Nucleus accumbens (tissue), 56 donors: Measurements from ENCODE around the gene KDM2A.

Source experiments
- DNase-seq, 56 donors: peaks; one replicate each; lab custom pipeline; 2025; lab: John Stamatoyannopoulos, UW

The KDM2A gene

GRCh38 chr11:67118801-67119584, at the start of gene KDM2A:
Gene KDM2A (plus strand): TSS chr11:67119263. CDS start chr11:67121317, 2,054 bp downstream.
- DNase-seq = peak; percentile 69 to 100 (median 98)

GRCh38 chr11:67071420-67072284, 47.4 kb upstream of the KDM2A start:
- peak in 41 of 56 donors; percentile 7 to 73 (median 30) for DNase-seq

DNA sequence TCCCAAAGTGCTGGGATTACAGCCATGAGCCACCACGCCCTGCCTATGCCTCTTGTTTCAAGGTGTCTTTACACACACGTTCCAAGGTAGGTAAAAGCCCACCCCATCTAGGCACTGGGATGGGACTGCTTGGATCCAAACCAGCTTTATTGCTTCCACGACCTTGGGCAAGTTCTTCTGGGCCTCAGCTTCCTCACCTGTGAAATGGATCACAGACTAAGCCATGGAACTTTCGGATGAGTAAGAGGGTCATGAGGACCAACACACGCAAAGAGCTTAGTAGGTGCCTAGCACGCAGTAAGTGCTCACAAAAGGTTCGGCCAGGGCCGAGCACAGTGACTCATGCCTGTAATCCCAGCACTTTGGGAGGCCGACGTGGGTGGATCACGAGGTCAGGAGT, 46.8 kb upstream of the KDM2A start:
- no peak for DNase-seq

DNA sequence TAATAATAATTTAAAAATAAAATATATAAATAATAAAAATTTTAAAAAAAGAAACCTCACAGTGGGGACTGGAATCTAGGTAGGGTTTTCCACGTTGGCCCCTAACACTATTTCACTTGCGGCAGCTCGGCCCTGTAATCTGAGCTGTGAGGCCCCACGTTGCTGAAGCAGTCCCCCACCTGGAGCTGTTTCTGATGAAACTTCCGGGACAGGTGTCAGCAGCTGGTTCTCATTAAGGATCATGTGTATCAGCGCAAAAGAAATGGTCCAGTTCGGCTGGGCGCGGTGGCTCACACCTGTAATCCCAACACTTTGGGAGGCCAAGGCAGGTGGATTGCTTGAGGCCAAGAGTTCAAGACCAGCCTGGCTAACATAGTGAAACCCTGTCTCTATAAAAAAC, 45.2 kb upstream of the KDM2A start:
- DNase-seq = no peak

GRCh38 chr11:67076202-67076601, 42.9 kb upstream of the KDM2A start:
- DNase-seq = no peak

DNA sequence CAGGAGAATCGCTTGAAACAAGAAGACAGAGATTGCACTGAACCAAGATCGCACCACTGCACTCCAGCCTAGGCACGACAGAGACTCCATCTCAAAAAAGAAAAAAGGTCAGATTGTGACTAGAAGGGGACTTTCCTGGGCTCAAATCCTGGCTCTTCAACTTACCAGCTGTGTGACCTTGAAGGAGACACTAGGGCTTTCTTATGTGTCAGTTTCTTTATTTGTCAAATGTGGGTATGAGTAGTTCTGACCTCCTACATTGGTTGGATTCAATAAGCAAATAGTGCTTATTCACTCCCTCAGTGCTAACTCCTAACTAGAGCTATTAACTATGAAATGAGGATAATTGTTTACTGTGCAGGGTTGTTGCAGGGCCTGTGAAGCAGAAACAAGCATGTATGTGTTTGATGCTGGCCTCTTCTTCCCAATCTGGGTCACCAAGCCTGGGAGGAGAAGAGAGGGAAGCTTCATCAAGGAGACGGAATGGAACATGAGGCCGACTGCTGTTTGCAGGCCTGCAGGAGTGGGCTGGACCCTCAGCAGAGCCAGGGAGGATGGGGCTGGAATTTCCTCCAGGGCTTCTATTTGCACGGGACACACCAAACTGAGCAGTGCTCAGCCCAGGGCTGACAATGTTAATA, 39.9 kb upstream of the KDM2A start:
- no peak for DNase-seq

DNA sequence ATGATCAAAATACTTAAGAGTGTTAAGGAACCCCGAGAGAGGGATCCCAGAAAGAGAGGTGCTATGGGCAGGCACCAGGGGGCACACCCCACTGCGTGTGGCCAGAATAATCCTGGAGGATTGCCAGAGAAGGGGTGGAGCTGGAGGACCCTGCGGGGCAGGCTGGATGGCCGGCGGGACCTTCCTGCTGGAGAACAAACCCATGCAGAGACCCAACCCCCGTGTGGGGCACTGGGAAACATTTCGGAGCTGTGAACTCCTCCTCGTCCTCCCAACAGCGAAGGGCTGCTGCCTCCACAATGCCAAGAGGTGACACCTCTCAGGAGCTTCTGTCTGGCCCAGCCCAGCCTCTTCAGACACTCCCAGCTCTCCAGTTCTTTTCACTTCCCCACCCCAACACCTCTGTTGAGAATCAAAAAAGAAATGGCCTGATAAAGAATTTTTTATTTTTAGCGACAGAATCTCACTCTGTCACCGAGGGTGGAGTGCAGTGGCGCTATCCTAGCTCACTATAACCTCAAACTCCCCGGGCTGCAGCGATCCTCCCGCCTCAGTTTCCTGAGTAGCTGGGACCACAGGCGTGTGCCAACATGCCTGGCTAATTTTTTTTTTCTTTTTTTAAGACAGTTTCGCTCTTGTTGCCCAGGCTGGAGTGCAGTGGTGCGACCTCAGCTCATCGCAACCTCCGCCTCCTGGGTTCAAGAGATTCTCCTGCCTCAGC, 36.8 kb upstream of the KDM2A start:
- peak in 1 of 56 donors; percentile 3 for DNase-seq

- no peak for DNase-seq
Observed at GRCh38 chr11:67083786-67084366, 35.2 kb upstream of the KDM2A start.

DNA sequence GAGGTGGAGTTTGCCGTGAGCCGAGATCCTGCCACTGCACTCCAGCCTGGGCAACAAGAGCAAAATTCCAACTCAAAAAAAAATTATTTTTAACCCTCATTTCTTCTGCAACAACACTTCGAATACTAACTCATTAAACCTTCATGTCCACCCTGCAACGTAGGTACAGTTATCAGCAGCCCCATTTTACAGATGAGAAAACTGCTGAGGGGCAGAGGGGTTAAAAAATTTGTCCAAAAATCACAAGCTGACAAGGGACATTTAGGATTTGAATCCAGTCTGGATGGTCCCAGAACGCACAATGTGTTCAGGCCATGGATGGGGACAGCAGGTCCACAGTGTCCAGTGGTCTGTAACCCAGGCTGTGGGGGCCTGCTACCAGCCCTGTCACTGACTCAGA, 33.4 kb upstream of the KDM2A start:
- no peak for DNase-seq

DNA sequence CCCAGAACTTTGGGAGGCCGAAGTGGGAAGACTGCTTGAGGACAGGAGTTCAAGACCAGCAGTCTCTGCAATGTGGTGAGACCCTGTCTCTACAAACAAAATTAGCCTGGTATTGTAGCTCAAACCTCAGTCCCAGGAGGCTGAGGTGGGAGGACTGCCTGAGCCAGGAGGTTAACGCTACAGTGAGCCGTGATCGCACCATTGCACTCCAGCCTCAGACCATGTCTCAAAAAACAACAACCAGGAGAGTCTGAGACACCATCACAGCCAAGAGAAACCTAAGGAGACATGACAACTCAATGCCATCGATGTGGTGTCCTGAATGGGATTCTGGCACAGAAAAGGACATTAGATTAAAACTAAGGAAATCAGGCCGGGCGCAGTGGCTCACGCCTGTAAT, 28.3 kb upstream of the KDM2A start:
- DNase-seq = no peak

GRCh38 chr11:67095214-67095507, 23.9 kb upstream of the KDM2A start:
- DNase-seq = no peak

GRCh38 chr11:67098799-67099429, 20.1 kb upstream of the KDM2A start:
- DNase-seq = no peak

DNA sequence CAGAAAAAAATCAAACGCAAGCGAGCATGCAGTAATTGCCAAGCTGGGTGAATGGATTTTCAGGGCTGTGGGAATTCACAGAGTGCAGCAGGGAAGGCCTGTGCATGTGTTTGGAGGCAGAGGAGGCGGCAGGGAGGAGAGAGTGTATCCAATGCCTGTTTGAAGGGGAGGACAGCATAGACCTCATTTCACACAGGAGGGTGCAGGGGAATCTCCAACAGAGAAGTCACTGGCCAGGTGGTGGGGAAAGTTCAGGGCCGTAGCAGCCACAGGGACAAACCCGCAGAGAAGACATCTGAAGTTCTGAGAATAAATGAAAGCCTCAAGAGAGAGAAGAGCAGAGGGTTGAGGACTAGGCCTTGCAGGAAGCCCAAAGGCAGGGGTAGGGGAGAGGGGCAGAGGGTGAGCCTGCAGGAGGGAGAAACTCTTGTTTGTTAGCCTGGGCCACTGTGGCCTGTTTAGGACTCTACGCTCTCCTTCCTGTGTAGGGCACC, 19.2 kb upstream of the KDM2A start:
- DNase-seq = no peak

DNA sequence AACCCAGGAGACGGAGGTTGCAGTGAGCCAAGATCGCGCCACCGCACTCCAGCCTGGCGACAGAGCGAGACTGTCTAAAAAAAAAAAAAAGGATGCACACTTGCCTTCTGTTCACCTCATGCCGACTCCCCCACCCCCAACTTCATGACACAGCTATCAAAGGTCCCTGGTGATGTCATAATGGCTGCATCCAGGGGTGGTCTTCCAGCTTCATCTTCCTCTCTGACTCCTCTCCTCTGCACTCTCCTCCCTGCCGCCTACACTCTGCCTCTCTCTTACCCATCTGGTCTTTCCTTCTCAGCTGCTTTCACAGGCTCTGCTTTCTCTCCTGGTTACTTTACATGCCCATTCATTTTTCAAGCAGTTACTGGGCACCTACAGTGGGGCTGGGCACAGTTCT, 16.4 kb upstream of the KDM2A start:
- no peak for DNase-seq

DNA sequence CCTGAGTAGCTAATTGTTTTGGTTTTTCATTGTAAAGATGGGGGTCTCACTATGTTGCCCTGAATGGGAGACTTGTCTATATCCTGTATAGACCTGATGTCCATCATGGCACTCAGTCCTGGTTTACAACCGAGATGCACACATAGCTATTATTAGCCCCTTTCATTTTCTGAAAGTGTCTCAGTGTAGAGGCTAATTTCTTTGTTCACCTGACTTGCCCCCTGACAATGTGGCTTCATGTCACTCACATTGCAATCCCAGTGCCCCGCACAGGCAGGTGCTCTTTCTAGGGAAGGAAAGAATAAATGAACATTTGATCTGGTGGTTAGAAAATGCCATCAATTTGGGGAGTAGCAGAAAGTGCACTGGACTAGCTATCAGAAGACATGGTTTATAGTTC, 13.1 kb upstream of the KDM2A start:
- no peak for DNase-seq

DNA sequence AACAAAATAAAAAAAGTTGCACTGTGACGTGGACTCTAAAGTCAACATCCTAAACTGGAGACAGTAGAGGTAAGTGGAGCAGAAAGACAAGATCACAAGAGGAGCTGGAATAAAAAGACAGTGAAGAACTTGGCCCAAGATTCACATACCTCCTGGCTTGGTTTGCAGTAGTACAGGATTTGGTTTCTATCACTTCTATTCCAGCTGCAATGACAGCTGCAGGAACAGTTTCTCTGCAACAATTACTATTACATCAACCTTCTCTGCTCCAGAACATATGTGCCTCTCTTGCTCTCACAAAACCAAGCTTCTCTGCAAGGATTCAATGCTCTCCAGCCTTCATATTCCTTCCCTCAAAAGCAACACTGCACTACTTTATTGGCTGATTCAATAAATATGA, 7.8 kb upstream of the KDM2A start:
- no peak for DNase-seq

- DNase-seq = no peak
Observed at GRCh38 chr11:67113231-67113721, 5.8 kb upstream of the KDM2A start.

DNA sequence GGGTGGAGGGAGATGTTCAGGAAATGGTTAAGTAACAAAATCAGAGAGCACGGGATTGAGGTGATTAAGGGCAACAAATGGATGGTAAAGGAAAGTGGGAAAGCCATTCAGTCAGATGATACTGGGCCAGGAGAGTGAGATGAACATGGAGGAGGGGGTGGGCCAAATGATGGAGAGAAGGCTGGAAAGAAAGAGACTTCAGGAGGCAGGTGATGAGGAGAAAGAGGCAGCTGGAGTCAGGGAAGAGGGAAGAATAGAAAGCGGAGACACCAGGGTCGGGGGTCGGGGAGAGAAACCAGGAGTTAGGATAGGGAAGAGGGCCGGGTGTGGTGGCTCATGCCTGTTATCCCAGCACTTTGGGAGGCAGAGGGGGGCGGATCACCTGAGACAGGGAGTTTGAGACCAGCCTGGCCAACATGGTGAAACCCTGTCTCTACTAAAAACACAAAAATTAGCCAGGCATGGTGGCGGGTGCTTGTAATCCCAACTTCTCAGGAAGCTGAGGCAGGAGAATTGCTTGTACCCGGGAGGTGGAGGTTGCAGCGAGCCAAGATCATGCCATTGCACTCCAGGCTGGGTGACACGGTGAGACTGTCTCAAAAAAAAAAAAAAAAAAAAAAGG, 4.7 kb upstream of the KDM2A start:
- no peak for DNase-seq

DNA sequence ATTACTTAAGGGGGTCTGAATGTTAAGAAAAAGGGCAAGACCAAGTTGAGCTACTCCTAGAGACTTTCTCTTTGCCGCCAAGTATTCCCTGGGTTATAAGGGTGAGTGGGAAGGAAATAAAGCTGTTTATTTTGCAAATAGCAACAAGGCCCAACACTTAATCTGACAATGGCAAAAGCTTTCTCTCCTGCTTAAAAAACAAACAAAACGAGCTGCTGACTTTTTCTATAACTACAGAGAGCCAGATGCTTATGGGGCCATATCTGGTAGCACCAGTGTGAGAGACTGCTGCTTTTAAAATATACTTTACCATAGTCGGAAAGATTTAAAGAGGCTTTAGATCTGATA, 2.3 kb upstream of the KDM2A start:
- DNase-seq = no peak
